GM21423 (cell line): ENCODE measurements around the gene PYGM.

Source experiments
- ATAC-seq: cut with Tn5 transposase; IDR thresholded peaks from one replicate; pipeline ENCODE4 v1.9.1; 2021; ENCODE audit warnings: mild to moderate bottlenecking, moderate library complexity; ENCODE audit not compliant: unreplicated experiment

PYGM gene

GRCh38 chr11:64741375-64742086 is 18.2 kb downstream of the PYGM start:
- ATAC-seq: no peak

GRCh38 chr11:64739871-64740270 is 19.9 kb downstream of the PYGM start:
- no peak for ATAC-seq

- no peak for ATAC-seq
Measured at GRCh38 chr11:64736654-64737053, 23.1 kb downstream of the PYGM start.

GRCh38 chr11:64735725-64736259 is 24.0 kb downstream of the PYGM start:
- no peak for ATAC-seq

GRCh38 chr11:64734811-64735724 is 24.7 kb downstream of the PYGM start:
- no peak for ATAC-seq

GRCh38 chr11:64731601-64732000 is 28.2 kb downstream of the PYGM start:
- no peak for ATAC-seq

- no peak for ATAC-seq
Measured at GRCh38 chr11:64729851-64730382, 29.9 kb downstream of the PYGM start.

- no peak for ATAC-seq
Measured at GRCh38 chr11:64728757-64729365, 30.9 kb downstream of the PYGM start.

- no peak for ATAC-seq
Measured at GRCh38 chr11:64726867-64727530, 32.8 kb downstream of the PYGM start.

GRCh38 chr11:64726211-64726641 is 33.5 kb downstream of the PYGM start:
- no peak for ATAC-seq

GRCh38 chr11:64724863-64725532 is 34.8 kb downstream of the PYGM start:
- no peak for ATAC-seq

GRCh38 chr11:64723907-64724862 is 35.6 kb downstream of the PYGM start:
- ATAC-seq: no peak

GRCh38 chr11:64723117-64723906 is 36.5 kb downstream of the PYGM start, which contains the start of gene NRXN2:
Gene NRXN2, minus strand, starts transcription at chr11:64723197. Its CDS starts 9,498 bp downstream, at chr11:64713699.
- ATAC-seq: peak; percentile 78

- ATAC-seq: no peak
Measured at GRCh38 chr11:64722141-64723065, 37.4 kb downstream of the PYGM start.

- ATAC-seq: no peak
Measured at GRCh38 chr11:64721359-64721699, 38.4 kb downstream of the PYGM start.

GRCh38 chr11:64720640-64721358 is 39.0 kb downstream of the PYGM start:
- no peak for ATAC-seq
